ENCODE data around the gene BLMH.
"Not testable (repeated sequence)": the region's sequence is repeated elsewhere in the genome, so short reads cannot be mapped to it uniquely, and the experiment has no call there.

The BLMH gene

DNA sequence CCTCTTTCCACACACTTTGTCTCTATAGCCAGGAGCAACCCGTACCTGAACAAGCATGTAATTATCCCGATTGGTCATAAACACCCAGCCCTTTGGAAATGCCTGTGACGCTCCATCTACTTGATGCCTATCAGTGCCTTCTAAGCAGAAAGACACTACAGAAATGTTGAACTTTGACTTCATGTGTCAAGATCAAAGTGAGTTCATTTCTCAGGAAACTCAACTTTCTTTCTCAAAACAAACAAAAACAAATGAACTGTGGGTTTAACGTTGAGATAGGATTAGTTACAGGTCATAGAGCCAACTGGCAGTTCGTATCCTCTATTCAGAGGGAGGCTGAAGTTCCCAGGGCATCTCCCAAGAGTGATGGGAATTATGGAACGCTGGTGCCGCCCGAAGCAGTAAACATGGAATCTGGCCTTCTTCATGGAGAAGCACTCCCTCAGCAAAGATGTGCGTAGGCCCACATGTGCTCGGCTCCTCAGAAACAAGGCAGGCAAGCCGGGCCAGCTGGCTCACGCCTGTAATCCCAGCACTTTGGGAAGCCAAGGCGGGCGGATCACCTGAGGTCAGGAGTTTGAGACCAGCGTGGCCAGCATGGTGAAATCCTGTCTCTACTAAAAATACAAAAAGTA is 65.7 kb downstream of the BLMH start:
- DNase-seq, result no peak

- no peak for DNase-seq
Observed at GRCh38 chr17:30225112-30225511, 66.6 kb downstream of the BLMH start.

DNA sequence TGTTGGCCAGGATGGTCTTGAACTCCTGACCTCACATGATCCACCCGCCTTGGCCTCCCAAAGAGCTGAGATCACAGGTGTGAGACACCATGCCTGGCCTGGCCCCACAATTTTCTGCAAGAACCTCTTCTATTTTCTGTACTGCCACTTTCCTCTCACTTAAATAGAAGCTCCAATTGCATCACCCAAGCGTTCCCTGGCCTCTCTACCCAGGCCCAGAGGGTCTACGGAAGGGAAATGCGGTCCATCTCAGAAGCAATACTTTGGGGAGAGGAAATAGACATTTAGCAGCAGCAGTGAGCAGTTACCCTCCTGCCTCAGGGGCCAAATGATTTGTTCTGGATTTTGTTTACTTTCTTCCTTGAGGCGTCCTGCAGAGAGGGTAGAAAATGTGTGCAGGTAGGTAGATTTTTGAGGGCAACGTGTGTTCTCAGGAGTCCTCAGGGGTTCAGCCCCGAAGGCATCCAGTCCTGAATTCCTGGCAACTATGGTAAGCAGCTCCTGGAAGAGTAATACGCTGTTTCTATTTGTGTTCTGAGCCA is 67.3 kb downstream of the BLMH start:
- no peak for DNase-seq

- no peak for DNase-seq
Observed at GRCh38 chr17:30222721-30223175, 69.0 kb downstream of the BLMH start.

- no peak for DNase-seq
Observed at GRCh38 chr17:30222251-30222650, 69.5 kb downstream of the BLMH start.

DNA sequence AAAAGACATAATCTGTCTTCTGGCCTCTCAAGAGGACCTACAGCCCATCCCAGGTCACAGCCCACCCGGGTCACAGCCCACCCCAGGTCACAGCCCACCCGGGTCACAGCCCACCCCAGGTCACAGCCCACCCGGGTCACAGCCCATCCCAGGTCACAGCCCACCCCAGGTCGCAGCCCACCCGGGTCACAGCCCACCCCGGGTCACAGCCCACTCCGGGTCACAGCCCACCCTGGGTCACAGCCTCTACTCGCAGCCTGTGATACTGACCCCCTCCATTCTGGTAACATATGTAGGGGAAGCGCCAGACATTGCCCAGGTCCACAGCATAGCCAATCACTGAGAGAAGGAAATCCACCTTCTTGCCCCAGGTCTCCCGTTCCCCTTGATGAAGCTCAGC is 70.4 kb downstream of the BLMH start:
- no peak for DNase-seq

- DNase-seq, result no peak
Observed at GRCh38 chr17:30220414-30220813, 71.3 kb downstream of the BLMH start.

DNA sequence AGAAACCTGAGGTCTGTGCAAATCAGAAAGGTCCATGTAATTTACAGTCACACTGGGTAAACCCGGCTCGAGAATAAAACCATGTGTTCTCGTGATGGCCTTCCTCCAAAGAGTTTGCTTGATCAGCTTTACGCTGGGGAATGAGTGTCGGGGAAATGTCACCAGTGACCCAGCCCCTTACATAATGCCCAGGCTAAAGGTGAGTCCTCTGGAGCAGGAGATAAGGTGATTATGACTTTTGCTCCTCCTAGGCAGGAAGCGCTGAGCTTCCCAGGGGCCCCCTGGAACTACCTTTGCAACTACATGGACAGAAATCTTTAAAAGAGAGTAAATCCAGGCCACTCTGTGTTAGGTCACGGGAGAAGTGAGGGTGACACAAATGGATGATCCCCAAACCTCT is 71.9 kb downstream of the BLMH start:
- DNase-seq, result no peak

GRCh38 chr17:30219315-30219714 is 72.4 kb downstream of the BLMH start:
- DNase-seq, result no peak

GRCh38 chr17:30218799-30219198 is 72.9 kb downstream of the BLMH start:
- no peak for DNase-seq

- DNase-seq, result no peak
Observed at GRCh38 chr17:30217746-30218245, 73.9 kb downstream of the BLMH start.

DNA sequence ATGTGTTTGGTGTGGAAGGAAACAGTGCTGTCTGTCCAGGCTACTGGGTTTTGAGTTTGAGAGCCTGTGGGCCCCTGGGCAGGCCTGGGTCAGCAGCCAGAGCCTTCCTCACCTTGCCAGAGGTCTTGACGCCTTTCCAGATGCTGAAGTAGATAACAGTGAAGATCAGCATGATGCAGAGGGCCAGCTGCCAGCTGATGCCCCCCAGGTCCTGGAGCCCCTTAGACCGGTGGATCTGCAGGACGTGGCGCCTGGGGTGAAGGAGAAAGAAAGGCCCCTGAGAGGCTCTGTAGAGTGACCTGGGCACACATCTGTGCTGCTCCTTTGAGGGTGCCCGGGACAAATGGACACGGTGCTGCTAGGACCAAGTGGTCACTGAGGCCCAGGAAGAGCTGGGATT is 74.7 kb downstream of the BLMH start:
- no peak for DNase-seq

DNA sequence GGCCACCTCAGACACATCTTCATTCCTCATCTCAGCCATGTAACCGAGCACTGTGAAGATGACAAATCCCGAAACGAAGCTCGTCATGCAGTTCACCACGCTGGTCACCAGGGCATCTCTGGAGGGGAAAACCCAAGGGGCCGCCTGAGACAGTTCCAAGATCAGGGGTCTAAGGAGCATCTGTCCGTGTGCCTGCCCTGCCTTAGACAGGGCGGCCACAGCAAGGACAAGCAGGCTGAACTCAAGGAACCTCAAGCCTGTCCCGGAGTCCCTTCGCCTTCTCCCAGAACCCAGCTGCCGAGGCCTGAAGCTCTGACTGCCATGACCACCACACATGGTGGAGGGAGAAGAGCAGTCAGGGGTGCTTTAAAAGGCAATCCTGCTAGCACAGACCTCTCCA is 79.0 kb downstream of the BLMH start:
- DNase-seq, result no peak

GRCh38 chr17:30211371-30211770 is 80.4 kb downstream of the BLMH start:
- no peak for DNase-seq

DNA sequence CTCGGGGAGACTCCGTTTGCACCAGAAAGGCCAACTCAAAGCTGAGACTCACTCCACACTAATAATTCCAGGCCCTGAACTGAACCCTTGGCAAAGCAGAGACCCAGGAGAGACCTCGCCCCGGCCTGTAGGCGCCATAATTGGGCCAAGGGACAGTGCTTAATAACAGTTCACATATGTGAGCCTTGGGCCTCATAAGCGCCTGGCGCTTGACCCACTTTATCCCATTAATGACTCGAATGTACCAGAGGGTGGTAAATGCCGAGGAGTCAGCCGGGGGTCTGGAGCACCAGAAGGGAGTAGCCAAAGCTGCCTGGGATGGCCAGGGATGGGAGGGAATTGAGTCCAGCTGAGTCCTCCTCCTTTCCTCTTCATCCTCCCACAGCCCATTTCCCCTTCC is 80.8 kb downstream of the BLMH start:
- DNase-seq, result no peak

DNA sequence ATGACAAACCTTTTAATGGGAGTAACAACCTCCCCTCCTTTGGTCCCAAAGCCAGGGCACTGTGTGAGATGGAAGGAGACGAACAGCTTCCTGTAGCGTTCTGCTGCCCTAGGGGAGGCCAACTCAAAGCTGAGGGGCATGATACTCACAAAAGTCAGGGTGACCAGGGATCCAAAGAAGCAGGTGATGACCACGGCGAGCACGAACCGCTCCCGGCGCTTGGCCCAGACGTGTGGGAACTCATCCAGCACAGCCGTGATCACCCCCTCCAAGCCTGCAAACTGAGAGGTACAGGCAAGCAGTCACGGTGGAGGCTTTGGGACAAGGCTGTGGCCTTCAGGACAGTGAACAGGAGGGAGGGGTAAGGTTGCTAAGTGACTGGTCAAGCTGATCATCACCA is 81.4 kb downstream of the BLMH start:
- DNase-seq, result no peak

DNA sequence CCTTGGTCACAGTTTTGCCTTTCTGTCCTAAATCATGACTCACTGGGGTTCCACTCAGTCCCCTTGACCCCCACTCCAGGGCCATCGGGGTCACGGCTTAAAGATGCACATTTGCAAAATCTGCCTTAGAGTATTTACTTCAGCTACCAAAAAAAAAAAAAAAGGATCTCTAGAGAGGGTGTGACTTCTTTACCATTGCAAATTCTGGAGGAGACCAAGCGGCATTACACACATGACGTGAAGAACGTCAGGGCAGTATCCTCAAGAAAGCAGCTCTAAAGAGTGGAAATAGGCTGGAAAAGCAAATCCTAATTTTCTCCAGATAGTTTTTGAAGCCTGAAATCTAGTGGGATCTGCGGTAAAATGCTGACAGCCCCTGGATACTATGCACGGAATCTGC is 81.8 kb downstream of the BLMH start:
- DNase-seq, result no peak

DNA sequence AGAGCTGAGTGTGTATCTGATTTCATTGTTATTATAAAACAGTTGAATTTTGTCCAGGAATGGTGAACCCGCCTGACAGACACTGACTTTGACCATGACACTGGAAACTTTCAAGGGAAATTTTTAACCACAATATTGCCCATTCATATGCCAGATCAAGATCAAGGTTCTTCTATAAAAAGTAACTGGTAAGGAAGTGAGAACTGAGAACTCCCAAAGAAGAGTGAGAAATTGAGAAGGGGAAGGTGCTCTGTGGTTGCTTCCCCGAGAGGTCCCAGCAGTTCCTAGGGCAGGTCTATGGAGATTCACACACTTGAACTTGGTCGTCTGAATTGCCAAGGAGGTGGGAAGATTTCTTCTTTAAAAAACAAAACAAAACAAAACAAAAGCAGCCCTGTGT is 83.5 kb downstream of the BLMH start:
- DNase-seq, result no peak

- no peak for DNase-seq
Observed at GRCh38 chr17:30207655-30208054, 84.1 kb downstream of the BLMH start.

DNA sequence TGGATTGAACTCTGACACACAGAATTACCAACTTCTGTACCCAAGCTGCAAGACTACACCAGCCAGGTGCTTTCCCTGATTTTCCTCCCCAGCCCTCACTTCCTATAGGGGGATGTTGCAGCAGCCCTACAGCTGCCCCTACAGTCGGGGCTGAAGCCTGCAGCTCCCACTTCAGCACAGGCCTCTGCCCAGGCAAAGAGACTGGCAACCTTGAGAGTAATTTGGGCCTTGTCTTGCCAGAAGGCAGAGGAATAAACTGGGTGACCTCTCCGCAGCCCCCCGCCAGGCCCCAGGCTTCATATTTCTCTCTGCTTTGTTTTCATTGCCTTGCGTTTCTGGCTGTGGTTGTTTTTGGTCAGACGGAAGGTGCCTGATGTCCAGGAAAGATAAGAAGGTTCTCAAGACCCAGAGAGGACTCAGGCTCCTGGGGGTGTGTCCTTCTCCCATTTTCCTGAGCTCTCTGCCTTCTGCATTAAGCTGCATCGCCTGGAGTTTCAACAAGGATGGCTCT is 88.2 kb downstream of the BLMH start:
- no peak for DNase-seq

DNA sequence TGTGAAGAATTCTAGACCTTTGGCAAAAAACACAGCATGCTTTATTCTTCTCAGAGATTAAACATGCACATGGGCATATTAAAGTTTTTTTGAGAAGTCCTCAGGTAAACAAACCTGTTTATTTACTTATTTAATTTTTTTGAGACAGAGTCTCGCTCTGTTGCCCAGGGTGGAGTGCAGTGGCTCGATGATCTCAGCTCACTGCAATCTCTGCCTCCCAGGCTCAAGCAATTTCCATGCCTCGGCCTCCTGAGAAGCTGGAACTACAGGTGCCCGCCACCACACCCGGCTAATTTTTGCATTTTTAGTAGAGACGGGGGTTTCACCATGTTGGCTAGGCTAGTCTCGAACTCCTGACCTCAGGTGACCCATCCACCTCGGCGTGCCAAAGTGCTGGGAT is 91.1 kb downstream of the BLMH start:
- not testable (repeated sequence) for DNase-seq

- DNase-seq, result no peak
Observed at GRCh38 chr17:30200106-30200505, 91.6 kb downstream of the BLMH start.

- DNase-seq, result no peak
Observed at GRCh38 chr17:30199600-30199999, 92.1 kb downstream of the BLMH start.

Data from T-helper 2 cell (primary cell).